Activated CD8-positive, alpha-beta memory T cell treated with anti-CD3 and anti-CD28 coated beads for 24 hours (primary cell): Measurements from ENCODE around the gene TAAR1.
"Not testable (repeated sequence)": the region's sequence is repeated elsewhere in the genome, so short reads cannot be mapped to it uniquely, and the experiment has no call there.

ENCODE experiments used
- DNase-seq: peaks from one replicate; pipeline ENCODE4 v3.0.0-alpha.2; 2020

The TAAR1 gene

GRCh38 chr6:132651062-132651461 is 7.9 kb downstream of the TAAR1 start:
- DNase-seq: no peak

DNA sequence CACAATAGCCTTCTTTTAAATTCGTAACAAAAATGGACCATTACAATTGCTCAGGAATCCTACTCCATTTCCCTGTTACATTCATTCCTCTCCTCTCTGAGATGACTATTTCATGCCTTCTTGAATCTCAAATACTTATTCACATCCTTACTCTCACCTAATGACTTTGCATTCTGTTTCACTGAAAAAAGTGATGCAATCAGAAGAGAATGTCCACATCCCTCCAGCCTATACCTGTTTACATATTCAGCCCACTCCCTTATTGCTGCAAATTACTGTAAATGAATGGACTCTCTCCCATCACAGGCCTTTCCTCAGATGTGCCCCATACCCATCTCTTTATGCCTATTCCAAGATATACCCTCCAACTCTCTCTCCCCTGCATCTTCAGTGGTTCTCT is 8.6 kb downstream of the TAAR1 start:
- no peak for DNase-seq

- no peak for DNase-seq
These were observed 10.2 kb downstream of the TAAR1 start for GRCh38 chr6:132648828-132649227.

DNA sequence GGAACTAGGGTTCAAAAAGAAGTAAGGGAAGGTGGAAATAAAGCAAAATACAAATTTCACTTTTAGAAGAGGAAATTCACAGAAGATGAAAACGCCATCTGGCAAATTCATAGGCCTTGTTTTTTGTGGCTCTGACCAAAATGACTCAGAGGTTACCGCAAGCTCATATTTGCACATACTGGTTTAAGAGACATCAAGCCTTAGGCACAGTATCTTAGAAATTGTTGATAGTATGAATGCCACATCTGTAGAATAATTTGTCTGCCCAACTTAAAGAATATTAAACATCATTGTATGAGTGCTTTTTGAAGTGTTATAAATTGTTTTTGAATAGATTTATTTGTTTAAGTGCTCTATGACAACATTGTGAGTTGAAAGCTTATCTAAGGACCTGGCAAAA is 10.6 kb downstream of the TAAR1 start:
- no peak for DNase-seq

DNA sequence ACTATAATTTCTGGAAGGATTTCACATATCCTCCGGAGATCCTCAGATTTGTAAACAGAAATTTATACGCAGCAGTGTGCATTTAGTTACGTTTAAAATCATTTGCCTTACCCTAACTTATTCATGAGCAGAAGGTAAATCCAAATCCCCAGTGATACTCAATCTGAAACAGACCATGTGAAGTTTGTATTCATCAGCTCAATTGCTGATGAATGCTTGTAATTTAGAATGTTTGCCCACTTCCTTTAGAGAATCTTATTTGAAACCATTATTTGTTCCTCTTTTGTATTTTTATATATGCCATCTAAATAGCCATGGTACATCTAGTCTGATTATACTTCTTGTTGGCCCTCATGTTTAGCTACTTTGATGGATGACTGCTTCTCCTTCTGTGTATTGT is 15.4 kb downstream of the TAAR1 start:
- no peak for DNase-seq

DNA sequence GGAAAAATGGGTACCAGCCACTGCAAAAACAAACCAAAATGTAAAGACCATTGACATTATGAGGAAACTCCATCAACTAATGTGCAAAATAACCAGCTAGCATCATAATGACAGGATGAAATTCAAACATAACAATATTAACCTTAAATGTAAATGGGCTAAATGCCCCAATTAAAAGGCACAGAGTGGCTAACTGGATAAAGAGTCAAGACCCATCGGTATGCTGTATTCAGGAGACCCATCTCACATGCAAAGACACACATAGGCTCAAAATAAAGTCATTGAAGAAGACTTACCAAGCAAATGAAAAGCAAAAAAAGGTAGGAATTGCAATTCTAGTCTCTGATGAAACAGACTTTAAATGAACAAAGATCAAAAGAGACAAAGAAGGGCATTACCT is 21.8 kb downstream of the TAAR1 start:
- not testable (repeated sequence) for DNase-seq

- DNase-seq: not testable (repeated sequence)
These were observed 23.1 kb downstream of the TAAR1 start for GRCh38 chr6:132635906-132636305.

- not testable (repeated sequence) for DNase-seq
These were observed 23.7 kb downstream of the TAAR1 start for GRCh38 chr6:132635288-132635687.

DNA sequence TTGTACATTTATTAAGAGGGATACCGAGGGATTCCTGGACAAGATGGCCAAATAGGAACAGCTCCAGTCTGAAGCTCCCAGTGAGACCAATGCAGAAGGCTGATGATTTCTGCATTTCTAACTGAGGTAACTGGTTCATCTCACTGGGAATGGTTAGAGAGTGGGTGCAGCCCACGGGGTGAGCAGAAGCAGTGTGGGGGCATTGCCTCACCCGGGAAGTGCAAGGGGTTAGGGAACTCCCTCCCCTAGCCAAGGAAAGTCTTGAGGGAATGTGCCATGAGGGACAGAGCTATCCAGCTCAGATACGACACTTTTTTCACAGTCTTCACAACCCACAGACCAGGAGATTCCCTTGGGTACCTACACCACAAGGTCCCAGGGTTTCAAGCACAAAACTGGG is 24.2 kb downstream of the TAAR1 start:
- no peak for DNase-seq

- DNase-seq: no peak
These were observed 25.6 kb downstream of the TAAR1 start for GRCh38 chr6:132633362-132633761.

DNA sequence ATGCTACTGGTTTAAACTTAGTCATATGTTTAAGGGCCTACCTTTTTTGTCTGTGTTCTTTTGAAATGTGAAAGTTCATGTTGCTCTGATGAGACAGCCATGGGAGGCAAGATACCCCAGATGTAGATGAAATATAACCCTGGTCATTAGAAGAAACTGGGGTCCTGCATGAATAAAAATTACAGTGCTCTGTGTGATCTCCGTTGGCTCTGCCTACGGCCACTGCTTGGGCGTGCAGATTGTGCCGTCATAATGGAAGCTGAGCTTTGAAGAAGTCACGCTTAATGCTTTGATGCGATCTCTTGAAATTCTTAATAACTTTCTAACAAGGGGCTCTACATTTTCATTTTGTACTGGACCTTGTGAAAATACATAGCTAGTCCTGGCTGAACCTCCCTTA is 34.8 kb downstream of the TAAR1 start, which contains the start of gene TAAR2:
Gene TAAR2 (minus strand): TSS at position 101 of the 400 bp plus-strand sequence. CDS start 0 bp downstream, at position 101.
- DNase-seq: no peak

DNA sequence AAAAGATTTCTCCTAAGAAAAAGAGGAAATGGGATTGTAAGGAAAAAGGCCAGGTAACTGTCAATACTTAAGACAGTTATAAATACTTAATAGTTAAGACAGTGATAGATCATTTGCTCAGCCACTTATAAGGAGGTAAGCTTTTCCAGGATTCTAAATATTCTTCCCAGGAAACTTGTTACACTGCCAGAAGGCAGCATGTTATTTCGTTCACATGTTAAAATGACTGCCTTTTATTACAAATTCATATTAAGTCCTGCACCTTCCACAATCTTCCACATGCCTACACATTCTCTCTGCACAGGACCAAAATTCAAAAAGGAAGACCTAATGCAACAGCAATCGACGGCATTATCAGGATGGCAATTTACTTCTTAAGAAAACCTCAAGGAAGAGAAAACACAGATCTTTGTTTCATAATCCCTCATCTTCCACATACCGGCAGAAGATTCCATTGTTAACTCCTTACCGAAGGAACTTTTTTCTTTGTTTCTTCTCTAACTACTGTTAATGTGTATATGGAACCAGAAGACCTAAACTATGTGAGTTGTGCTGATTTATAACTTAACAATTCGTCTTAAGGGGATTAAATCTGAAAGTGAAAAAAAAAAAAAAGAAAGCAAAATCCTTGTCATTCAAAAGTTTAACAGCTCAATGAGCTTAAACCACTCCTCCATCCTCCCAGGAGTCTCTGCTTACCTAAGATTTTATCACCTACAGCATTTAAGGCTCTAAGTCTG is 35.7 kb downstream of the TAAR1 start:
- DNase-seq: no peak

DNA sequence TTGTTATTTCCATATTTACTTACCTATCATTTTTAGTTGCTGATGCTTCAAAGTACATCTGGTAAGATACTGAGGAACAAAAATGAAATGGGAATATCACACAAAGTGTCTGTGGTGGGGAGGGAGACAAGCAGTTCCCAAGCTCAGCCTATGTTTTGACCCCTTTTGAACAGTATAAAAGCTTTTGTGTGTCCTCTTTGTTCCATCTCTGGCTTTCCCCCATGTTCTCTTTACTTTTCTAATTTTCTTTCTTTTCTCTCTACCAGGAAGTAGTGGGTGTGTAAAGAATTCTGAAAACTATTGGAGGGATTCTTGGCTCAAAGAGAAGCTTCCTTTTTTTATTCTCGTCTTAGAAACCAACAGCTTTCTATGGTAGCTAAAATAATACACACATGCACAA is 42.3 kb downstream of the TAAR1 start:
- DNase-seq: no peak

DNA sequence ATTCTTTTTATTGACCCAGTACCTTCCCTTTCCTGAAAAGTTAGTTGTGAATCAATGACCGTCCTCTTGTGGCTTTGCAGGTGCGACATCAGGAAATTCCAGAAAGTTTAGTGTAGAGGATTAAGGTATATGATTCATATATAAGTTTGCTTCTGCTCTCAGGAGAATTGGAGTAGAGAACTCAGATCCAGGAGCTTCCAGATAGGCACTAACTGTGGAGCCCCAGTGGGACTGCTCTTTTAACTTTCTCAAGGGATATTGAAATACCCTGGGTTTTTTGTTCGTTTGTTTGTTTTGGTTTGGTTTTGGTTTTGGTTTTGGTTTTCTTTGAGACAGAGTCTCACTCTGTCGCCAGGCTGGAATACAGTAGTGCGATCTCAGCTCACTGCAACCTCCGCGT is 44.4 kb downstream of the TAAR1 start:
- DNase-seq: no peak

- no peak for DNase-seq
These were observed 46.4 kb downstream of the TAAR1 start for GRCh38 chr6:132612449-132613108.

GRCh38 chr6:132611616-132612015 is 47.4 kb downstream of the TAAR1 start:
- DNase-seq: no peak

DNA sequence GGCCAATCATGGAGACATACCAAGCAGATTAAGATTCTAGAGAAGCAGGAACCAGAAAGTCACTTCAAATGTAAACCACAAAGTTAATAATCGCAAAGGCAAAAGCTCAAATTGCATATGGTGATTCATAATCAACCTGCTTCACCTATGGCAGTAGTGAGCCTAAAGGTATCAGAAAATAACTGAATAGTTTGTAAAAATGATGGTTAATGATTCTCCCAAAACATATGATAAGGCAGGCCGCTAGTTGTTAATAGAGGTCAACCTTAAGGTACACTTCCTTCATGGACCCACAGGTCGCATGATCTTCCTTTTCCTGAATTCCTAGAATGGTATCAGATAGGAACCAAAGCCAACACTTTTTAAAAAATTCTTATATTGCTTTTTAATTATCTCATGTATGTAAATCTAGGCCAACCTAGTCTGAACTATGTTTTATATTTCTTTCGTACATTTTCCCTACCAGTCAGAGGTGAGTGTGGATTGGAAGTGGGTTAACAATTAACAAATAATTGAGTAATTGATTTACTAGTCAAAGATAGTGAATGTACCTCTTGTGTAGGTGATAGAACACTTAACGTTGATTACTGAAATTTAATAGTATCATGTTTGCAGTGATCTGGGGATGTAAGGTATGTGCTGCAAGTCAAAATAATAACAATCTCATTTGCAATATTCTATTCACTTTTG is 51.3 kb downstream of the TAAR1 start:
- no peak for DNase-seq

- DNase-seq: no peak
These were observed 54.3 kb downstream of the TAAR1 start for GRCh38 chr6:132604635-132605152.

- DNase-seq: not testable (repeated sequence)
These were observed 58.1 kb downstream of the TAAR1 start for GRCh38 chr6:132600900-132601299.

DNA sequence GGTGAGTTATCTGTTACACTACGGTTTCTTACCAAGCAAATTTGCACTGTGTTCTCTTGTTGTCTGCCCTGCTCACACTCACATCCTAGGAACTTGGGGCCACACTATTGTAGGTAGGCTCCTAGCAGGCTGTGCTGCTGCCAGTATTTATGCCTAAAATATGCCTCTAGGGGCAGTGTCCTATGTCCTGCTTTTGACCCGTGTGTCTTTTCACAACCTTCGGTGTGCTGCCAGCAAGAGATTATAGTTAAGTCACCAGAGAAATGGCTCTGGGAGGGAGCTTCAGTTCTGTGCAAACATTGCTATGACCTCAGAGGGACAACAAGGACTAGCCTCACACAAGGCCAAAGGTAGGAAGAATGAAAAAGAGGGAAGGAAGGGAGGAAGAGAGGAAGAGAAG is 60.5 kb downstream of the TAAR1 start:
- no peak for DNase-seq

- DNase-seq: no peak
These were observed 62.8 kb downstream of the TAAR1 start for GRCh38 chr6:132596201-132596600.
